HG03565 (cell line): ENCODE measurements around the gene SPEF1.

Experiments
- ATAC-seq: cut with Tn5 transposase; IDR thresholded peaks from one replicate; pipeline ENCODE4 v1.9.1; 2021; ENCODE audit warnings: mild to moderate bottlenecking, moderate library complexity; ENCODE audit not compliant: unreplicated experiment

SPEF1 gene

DNA sequence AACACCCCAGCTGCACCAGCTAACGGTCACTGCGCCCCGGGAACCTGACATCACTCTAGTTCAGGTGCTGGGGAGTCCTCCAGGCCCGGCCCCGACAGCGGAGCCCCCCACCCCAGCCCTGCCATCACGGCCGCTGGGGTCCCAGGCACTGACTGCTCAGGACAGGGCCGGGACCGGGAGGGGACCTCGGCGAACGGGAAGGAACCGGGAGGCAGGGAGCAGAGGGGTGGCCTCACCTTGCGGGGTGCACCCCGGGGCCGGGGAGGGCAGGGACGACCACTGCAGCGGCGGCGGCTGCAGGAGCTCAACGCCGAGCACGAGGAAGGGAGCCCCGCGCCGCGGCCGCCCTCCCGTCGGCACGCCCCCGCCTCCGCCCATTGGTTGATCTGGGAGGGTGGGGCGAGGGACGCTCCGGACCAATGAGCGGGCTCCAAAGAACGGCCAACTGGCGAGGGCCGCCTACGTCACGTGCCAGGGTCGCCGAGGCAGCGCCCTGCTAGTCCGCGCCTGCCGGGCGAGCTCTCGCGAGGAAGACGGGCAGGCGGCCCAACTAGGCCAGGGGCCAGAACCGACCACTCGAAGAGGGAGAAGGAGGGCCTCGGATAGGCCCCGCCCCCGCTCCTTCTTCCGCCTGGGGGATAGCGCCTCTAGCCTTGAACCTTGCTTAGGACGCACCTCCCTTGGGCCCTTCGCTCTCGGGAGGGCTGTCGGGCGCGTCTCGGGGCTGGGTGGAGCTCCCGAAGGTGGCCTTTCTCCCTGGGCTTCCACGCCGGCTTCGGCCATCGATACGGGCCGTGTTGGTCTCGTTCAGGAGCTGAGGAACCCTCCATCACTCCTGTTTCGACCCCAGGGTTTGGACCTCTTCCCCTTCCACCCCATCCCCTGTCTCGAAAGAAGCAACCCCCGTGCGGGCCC is 13.6 kb downstream of the SPEF1 start, which contains the start of gene ADISSP:
Gene ADISSP, minus strand, starts transcription at position 327 of the 915 bp plus-strand sequence. CDS start 7,653 bp downstream, outside the sequence.
- ATAC-seq = peak; percentile 91

DNA sequence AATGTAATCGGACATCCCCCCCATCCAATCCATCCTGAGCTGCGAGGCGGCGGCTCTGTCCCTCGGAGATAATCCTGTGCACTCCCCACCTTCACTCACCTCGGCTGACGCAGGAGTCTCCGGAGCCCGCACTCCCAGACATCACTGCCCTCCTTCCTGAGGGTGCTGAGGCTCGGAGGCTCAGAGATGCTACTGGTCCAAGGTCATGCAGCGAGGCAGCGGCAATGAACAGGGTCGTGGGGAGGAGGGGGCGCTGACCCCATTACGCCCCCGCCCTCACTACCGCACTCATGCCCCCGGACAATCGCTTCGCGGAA is 14.2 kb downstream of the SPEF1 start:
- no peak for ATAC-seq

DNA sequence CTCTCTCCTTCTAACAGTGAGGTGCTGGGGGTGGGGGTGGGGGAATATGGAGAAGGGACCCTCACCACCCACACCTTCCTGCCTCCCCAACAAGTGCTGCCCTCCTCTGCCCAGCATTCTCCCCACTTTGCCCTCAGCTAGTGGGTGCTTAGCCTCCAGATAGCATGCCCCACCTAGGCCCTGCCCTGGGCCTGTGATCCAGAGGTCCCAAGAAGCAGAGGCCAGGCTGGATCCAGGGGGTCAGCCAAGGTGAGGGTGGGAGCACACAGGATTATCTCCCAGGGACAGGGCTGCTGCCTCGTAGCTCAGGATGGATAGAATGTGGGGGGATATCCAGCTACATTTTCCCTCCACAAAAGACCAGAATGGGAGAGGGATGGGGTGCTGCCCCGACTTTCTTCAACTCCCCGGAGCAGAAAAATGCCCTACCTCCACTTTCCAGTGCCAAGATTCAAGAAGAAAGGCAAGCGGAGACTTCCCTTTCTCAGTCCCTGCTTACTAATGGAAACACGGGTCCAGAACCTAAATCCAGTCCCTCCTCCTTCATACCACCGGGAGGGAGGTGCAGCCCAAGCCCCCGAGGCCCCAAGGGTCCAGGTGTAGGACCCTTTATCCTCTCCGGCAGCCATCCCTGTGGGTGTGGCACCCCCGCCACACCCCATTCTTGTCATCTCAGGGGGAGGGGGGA is 14.7 kb downstream of the SPEF1 start:
- ATAC-seq = no peak

DNA sequence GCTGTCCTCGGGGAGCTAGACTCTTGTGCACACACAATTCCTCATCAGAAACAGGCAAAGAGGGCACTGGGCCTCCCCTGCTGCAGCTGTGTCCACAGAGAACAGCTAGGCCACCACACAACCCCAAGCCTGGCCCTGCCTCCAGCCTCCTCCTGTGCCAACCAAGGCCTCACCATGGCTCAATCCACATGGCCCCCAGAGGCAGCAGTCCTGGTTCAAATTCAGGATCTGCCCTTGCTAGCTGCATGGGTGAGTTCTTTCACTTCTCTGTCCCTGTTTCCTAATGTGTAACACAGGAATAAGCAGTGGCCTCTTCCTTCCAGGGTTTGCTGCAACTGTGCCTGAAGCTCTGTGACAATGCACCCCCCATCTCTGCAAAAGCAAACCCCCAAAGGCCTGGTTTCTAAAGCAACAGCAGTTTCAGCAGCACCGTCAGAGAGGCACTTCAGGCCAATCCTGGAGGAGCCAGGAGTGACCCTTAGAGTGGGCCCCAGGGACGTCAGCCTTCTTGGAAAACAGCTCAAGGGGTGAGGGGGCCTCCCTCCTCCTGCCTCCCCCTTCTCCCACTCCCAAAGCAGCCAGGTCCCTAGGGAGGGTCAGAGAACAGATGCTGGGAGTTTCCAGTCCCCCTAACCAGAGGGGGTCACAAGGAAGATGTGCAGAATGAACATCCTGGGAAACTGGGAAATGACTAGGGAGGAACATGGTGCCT is 15.9 kb downstream of the SPEF1 start:
- no peak for ATAC-seq

DNA sequence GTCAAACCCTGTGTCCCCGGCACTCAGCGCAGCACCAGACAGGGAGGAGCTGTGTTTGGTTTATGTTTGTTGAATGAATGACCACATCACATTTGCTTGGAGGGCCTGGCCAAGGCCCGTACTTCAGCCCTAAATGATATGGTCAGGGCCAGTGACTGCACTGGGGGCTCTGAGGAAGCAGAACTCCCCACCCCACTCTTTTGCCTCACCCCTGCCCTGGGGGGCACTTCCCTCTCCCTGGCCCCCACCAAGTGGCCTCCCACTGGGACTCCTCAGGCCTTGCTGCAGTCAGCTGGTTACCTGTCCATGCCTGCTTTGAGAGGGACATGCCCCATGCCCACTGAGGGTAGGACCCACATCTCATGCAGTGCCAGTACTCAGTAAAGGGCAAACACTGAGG is 16.6 kb downstream of the SPEF1 start:
- ATAC-seq = no peak

DNA sequence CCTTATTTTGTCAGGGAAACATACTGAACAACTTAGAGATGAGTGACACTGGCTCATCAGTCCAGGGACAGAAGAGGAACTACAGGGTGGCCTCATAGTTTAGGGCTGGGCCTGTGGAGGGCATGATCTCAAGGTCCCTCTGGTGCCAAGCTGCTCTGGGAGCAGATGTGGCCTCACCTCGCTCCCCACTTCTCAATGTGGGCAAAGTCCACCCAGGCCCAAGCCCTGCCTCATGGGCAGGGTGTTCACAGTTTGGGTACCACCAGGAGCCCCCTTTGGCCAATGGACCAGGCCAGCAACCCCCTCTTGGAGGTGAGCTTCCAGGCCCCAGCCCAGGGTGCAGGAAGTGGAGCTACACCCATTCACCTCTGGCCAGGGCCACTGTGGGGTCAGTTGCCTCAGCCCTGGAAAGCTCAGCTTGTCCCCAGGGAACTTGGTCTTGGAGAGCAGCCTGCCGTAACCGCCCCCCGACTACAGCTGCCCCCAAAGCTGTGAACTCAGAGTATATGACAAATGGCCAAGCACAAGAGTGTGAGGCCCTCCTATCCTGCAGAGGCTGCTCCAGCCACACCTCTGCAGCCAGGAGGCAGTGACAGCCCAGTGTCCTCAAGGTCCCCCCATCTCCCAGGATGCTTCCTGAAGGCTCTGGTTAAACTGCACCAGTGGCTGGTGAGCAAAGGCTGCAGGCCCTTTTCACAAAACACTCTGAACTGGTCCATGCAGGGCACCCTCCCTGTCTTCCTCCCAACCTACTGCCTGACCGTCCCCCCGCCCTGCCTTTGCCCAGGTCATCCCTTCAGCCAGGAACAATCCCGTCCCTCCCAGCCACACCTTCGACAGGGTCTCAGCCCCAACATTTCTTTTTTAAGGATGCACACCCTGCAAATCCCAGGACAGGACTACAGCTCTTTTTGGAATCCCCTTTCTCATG is 17.3 kb downstream of the SPEF1 start:
- ATAC-seq = no peak

DNA sequence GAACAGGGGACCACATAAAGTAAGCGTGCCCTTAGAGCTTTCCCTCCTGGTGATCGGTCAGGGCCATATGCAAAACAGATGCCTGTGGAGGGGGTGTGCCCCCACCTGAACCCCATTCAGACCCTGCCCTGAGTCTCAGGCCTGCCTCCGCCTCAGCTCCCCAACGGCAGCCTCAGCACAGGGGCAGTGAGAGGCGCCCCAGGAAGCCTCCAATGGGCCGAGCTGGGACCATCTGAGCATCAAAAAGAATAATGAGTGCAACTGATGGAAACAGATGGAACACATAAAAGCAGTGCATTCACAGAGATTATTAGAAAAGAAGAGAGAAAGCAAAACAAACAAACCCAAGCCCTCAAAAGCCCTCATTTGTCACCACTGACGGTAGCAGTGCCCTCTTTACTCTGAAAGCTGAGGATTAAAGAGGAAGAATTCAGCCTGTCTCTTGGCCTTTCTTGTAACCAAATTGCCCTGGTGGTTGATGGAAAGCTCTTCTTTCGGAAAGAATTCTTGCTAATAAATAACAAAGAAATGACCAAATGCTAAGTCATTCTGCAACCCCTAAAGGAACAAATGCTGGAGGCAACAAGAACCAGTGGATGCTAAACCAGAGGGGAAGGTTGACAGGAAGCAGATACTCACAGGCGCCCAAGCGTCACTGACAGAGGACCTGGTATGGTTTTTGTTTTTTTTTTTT is 20.4 kb downstream of the SPEF1 start:
- no peak for ATAC-seq

DNA sequence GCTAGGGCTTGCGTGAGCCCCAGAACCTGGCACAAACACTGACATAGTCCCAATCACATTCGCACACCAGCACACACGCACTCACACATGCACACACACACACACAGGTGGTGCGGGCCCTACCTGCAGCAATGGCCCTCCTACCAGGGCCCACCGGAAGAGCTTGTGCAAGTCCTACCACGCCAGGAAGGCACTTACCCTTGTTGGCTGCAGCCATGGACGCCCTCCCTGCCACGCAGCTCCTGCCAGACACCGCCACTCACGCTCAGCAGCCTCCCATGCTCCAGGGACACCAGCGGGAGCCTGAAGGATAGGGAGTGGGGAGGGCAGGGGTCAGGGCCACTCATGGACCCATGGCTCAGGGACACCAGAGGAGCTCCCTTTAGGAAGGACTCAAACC is 21.4 kb downstream of the SPEF1 start:
- ATAC-seq = no peak

DNA sequence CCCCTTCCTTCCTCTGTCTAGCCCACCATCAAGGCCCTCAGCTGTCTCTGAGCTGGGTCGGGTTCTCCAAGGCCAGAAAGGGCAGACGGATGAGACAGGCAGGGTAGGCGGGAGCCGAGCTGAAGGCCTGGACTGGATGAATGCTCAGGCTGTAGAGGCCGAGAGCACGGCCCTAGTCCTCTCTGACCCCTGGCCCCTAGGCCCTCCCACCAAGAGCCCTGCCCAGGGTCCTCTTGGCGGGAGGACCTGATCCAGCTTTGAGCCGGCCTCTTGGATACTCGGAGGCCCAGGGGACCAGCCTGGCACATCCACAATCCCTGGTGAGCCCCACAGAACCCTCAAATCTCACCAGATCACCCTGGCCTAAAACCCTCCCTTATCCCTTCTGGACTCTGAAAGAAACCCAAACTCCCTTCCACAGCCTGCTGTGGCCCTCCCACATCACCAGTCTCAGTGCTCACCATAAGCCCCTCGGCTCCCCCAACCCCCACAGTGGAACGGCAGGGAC is 21.9 kb downstream of the SPEF1 start:
- no peak for ATAC-seq

DNA sequence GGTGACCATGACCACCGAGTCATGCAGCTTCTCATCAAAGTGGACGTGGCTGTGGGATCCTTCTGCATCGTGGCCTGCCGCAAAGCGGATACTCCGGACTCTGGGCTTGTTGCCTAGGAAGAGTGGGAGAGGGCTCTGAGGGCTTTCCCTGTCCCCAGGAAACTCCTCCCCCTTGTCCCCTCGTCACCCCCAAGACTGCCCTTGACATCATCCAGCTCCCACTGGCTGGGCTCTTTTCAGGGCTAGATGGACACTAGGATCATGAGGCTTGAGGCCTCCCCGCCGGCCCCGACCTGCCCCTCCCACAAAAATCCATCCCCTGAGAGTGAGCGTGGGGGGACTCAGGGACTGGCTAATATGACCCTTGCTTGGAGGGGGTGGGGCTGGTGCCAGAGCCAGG is 22.7 kb downstream of the SPEF1 start:
- no peak for ATAC-seq

DNA sequence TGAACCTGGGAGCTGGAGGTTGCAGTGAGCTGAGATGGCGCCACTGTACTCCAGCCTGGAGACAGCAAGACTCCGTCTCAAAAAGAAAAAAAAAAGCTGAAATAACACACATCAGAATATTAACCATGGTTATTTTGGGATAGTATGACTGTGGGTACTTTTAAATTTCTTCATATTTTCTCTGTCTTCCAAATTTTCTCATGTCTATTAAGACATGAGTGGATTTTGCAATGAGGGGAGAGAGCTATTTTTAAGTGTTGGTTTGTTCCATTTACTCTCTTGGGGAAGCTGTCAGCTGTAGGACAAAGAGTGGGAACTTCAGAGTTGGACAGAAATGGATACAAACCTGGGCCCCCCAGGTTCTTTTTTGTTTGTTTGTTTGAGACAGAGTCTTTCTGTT is 24.0 kb downstream of the SPEF1 start:
- no peak for ATAC-seq

DNA sequence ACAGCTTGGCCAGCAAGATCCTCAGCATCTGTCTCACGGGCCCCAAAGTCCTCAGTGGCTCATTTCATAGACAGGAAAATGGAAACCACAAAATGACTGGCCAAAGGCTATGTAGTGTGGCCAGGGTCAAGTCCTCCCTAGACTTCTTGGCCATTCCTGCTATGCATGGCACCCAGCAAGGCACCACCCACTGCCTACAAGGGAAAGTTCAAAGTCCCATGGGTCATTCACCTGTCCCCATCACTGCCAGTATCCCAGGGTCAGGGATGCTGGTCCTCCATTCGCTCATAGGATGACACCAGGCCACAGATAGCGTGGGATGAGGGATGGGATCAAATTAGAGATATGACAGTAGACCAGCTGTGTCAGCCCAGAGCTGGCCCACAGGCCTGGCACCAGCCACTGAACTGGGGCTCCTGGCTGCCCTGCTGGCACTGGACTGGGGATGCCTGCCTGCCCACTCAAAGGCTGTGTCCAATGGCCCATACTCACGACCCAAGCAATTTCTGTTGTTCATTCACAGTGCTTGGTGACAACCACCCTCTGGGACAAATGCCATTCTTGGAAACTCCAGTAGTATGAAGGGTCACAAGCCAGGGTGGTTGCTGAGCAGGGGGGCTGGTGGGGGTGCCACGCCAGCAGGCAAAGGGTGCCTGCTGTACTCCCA is 25.3 kb downstream of the SPEF1 start:
- no peak for ATAC-seq

DNA sequence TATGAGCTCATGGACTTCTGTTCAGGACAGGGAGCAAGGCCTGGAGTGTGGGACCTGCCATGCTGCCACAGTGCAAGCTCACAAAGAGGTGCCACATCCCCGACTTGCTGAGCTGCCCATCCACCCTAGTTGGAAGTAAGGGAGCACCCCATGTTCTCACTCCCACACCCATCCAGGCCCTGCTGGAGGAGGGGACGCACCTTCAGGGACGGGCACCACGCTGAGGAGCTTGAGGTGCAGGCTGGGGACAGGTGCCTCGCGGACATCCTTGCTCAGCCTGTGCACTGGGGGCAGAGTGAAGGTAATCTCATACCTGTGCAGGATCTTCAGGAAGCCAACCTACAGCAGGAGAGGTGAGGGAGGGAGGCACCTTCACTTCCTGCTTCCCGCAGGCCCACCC is 26.0 kb downstream of the SPEF1 start:
- no peak for ATAC-seq

DNA sequence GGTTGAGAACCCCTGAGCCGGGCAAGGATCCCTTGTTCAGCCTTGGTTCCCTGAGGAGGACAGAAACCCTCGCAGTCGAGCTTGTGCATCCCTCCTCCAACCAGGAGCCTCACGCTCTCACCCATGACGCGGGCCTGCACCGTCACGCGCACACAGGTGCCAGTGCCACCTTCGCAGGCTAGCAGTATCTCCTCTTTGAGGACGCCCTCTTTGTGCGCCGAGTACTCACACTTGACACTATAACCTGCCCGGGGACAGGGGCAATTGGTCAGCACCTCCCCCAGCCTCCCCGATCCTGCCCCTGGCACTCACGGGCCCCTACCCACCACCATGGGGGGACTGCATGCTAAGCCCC is 27.0 kb downstream of the SPEF1 start:
- no peak for ATAC-seq

DNA sequence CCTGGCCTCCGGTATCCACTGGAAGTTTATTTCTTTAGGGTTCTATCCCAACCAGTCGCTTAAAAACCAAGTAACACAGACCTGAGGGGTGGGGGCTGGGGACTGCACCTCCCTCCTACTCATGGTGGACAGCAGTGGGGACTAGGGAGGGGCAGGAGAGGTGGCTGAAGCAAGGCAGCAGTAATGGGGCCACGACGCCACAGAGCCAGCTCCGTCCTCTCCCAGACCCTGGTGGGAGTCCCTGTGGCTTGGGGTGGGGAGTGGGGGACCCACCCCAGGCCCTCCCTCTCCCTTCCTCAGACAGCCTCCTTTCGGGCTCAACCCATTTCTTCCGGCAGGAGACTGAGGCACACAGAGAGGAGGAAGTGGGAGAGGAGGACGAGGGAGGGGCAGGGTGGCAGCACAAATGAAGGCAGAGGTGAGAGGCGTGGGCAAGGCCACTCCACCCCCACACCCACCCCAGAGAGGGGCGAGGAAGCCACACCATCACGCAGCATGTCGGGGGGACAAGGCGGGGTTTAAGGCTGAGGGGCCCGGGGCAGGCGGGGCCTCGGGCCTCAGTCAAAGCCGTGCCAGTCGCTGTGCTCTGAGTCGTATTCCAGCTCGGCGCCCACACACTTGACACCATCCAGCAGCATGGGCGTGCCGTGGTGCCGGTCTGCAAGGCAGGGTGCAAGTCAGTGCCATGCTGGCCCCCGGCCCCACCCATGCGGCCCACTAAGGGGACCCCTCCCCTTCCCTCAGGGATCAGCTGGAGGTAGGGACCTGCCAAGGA is 27.6 kb downstream of the SPEF1 start:
- no peak for ATAC-seq

DNA sequence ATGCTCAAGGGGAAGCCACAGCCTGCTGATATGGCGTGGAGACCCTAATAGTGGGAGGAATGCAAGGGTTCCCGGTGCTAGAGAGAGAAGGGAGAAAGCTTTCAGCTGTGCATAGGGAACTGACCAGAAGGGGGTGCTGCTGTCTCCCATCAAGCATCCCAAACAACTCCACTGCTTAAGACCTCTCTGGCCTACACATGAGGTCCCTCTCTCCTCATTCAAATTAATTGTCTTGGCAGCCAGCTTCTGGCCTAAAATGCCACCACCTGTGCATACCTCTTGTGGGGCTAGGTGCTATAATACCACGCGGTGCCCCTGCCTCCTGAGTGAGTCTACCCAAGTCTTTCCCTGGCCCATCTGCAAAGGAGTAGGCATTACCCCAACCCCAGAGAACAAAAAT is 28.1 kb downstream of the SPEF1 start:
- ATAC-seq = no peak

DNA sequence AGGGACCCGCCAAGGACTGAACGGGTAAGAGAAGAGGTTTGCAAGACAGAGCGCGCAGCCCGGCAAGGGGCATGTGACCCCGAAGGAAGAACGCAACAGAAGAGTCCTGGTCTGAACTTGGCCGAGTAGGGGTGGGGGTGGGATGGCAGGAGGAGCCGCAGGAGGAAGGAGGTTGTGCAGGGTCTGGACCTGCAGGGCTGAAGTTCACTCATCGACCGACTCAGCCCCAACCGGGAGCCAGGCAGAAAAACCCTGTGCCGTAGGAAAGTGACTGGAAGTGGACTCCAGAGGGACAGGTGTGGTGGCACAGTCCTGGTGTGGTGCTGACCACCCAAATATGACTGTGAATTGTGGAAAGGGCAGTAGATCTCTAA is 28.9 kb downstream of the SPEF1 start:
- ATAC-seq = no peak

DNA sequence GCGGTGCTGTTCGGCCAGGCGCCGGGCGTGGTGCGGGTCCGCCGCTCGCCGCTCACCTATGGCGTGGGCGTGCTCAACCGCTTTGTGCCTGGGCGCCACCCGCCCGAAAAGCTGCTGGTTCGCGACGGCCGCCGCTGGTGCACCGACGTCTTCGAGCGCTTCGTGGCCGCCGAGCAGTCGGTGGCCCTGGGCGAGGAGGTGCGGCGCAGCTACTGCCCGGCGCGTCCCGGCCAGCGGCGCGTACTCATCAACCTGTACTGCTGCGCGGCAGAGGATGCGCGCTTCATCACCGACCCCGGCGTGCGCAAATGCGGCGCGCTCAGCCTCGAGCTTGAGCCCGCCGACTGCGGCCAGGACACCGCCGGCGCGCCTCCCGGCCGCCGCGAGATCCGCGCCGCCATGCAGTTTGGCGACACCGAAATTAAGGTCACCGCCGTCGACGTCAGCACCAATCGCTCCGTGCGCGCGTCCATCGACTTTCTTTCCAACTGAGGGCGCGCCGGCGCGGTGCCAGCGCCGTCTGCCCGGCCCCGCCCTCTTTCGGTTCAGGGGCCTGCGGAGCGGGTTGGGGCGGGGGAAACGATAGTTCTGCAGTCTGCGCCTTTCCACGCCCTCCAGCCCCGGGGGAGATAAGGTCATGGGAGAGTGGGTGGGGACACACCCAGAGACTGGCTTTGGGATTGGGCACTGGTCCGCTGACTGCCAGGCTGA is 29.4 kb downstream of the SPEF1 start:
- no peak for ATAC-seq
